Uterus (tissue), 2 donors: Measurements from ENCODE around the gene MUSTN1.

ENCODE experiments used
- POLR2A ChIP-seq, 2 donors: fragments of 450-650 bp; IDR thresholded peaks; one replicate each; pipeline ENCODE4 v1.6.1; 2016; ENCODE audit warnings: antibody characterized with exemption in 2 of 2, mild to moderate bottlenecking in 1 of 2, moderate library complexity in 1 of 2
- TF ChIP-seq, protein P1 (sequence below), 4 experiments: fragments of 200-600 bp in 2 of 4; fragments of 450-650 bp in 2 of 4; sonication (generic) in 2 of 4; IDR thresholded peaks; one replicate each; pipeline ENCODE4 v1.5.1; 2016 to 2019; ENCODE audit warnings: antibody characterized with exemption in 4 of 4, mild to moderate bottlenecking in 2 of 4, moderate library complexity in 1 of 4

DNA sequence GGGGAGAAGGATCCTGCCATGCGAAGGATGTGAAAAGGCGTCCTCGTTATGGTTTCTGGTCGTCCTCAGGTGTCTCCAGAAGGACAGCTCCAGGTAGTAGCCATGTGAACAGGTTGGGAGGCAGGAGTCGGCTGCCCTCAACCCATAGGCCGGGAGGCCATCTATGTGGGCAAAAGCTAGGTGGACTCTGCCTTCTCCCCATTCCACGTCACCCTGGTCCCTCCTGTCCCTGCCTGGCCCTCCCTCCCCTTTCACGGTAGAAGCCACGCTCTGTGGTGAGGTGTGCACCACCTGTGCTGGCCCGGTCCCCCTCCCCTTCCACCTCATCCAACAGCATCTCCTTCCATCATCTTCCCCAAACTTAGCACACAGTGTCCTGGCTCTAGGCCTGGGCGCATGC, 23.9 kb downstream of the MUSTN1 start:
- TF ChIP-seq, protein P1, sequence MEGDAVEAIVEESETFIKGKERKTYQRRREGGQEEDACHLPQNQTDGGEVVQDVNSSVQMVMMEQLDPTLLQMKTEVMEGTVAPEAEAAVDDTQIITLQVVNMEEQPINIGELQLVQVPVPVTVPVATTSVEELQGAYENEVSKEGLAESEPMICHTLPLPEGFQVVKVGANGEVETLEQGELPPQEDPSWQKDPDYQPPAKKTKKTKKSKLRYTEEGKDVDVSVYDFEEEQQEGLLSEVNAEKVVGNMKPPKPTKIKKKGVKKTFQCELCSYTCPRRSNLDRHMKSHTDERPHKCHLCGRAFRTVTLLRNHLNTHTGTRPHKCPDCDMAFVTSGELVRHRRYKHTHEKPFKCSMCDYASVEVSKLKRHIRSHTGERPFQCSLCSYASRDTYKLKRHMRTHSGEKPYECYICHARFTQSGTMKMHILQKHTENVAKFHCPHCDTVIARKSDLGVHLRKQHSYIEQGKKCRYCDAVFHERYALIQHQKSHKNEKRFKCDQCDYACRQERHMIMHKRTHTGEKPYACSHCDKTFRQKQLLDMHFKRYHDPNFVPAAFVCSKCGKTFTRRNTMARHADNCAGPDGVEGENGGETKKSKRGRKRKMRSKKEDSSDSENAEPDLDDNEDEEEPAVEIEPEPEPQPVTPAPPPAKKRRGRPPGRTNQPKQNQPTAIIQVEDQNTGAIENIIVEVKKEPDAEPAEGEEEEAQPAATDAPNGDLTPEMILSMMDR (IDR thresholded peaks at IDR 0.05): no peak
- no peak for TF ChIP-seq POLR2A (IDR thresholded peaks at IDR 0.05)
